IMR-90 (cell line): ENCODE measurements around the gene F3. TPM values are rescaled to one million over a fixed set of nuclear protein-coding genes. Genes with fewer than 3 reads are reported as not detected.
A peak's percentile ranks its signal among the peaks of the same experiment; 100 is the strongest.

Source experiments
- ATAC-seq: fragments of 200-7000 bp; cut with Tn5 transposase; 2 replicates; pipeline ENCODE4 v1.9.1; 2020; ENCODE audit warnings: low read depth, mild to moderate bottlenecking, moderate library complexity
- BruUV-seq: library from RNA; stranded (reverse); fragments of 400-500 nt; replicated peaks from 2 replicates; lab custom pipeline; 2021; lab: Mats Ljungman, UMichigan
- CTCF ChIA-PET: fragments of 300-600 bp; formaldehyde crosslinking; extraction: SDS; loops from one replicate; lab custom pipeline; 2021; ENCODE audit warnings: antibody characterized with exemption; lab: Yijun Ruan, JAX
- POLR2A ChIA-PET: fragments of 300-600 bp; sonication (Branson Sonifier 250); formaldehyde crosslinking; loops from one replicate; lab custom pipeline; 2022; ENCODE audit warnings: antibody characterized with exemption; ENCODE audit not compliant: unreplicated experiment; lab: Charles Lee
- DNase-seq: peaks from one replicate; pipeline ENCODE4 v3.0.0; 2013
- H2AFZ ChIP-seq: replicated peaks from 2 replicates; pipeline ENCODE3; 2013; ENCODE audit warnings: low read length, mild to moderate bottlenecking; ENCODE audit not compliant: poor library complexity
- H2AK5ac ChIP-seq: 2 replicates; pipeline ENCODE4 v1.6.1; 2013; ENCODE audit warnings: low read depth, low read length, inconsistent platforms
- H2AK9ac ChIP-seq: replicated peaks from 2 replicates; pipeline ENCODE3; 2013; ENCODE audit warnings: mild to moderate bottlenecking, low read depth, low read length, moderate library complexity; ENCODE audit not compliant: poor library complexity
- H2BK120ac ChIP-seq: 2 replicates; pipeline ENCODE4 v1.6.1; 2013; ENCODE audit warnings: low read depth, low read length, inconsistent platforms
- H2BK15ac ChIP-seq: 3 replicates; pipeline ENCODE4 v1.6.1; 2013; ENCODE audit warnings: low read depth, low read length, inconsistent platforms
- H2BK20ac ChIP-seq: 2 replicates; pipeline ENCODE4 v1.6.1; 2013; ENCODE audit warnings: low read depth, mild to moderate bottlenecking, inconsistent platforms, low read length, moderate library complexity
- H2BK5ac ChIP-seq: 2 replicates; pipeline ENCODE4 v1.6.1; 2013; ENCODE audit warnings: mild to moderate bottlenecking, low read depth, low read length, inconsistent platforms; ENCODE audit not compliant: poor library complexity, severe bottlenecking
- H3K14ac ChIP-seq: replicated peaks from 2 replicates; pipeline ENCODE4 v1.6.1; 2013; ENCODE audit warnings: low read depth, low read length, inconsistent platforms
- H3K18ac ChIP-seq: 2 replicates; pipeline ENCODE4 v1.6.1; 2013; ENCODE audit warnings: low read depth, low read length, control low read depth
- H3K23ac ChIP-seq: 2 replicates; pipeline ENCODE4 v1.6.1; 2013; ENCODE audit warnings: low read depth, low read length, inconsistent platforms
- H3K27ac ChIP-seq: 2 replicates; pipeline ENCODE4 v1.5.1; 2013; ENCODE audit warnings: mild to moderate bottlenecking, control low read depth, low read length; ENCODE audit not compliant: insufficient read depth
- H3K27me3 ChIP-seq: 2 replicates; pipeline ENCODE4 v1.6.1; 2013; ENCODE audit warnings: low read length; ENCODE audit not compliant: control insufficient read depth, insufficient read depth
- H3K36me3 ChIP-seq: 2 replicates; pipeline ENCODE4 v1.6.1; 2013; ENCODE audit warnings: low read length, mixed read lengths; ENCODE audit not compliant: control insufficient read depth, insufficient read depth
- H3K4ac ChIP-seq: 2 replicates; pipeline ENCODE4 v1.6.1; 2013; ENCODE audit warnings: low read depth, low read length, inconsistent platforms
- H3K4me1 ChIP-seq: 2 replicates; pipeline ENCODE4 v1.6.1; 2013; ENCODE audit warnings: low read length, mixed read lengths; ENCODE audit not compliant: control insufficient read depth, insufficient read depth
- H3K4me2 ChIP-seq: 2 replicates; pipeline ENCODE4 v1.6.1; 2013; ENCODE audit warnings: low read depth, mild to moderate bottlenecking, control low read depth, low read length, moderate library complexity
- H3K4me3 ChIP-seq: 2 replicates; pipeline ENCODE4 v1.5.1; 2013; ENCODE audit warnings: low read depth, mild to moderate bottlenecking, control low read depth, low read length, moderate library complexity; ENCODE audit not compliant: insufficient read depth
- H3K56ac ChIP-seq: 2 replicates; pipeline ENCODE4 v1.6.1; 2013; ENCODE audit warnings: low read length, inconsistent platforms; ENCODE audit not compliant: insufficient read depth; ENCODE audit errors: extremely low read depth
- H3K79me1 ChIP-seq, 2 experiments: 2 replicates each; pipeline ENCODE4 v1.6.1; 2013; ENCODE audit warnings: low read length in 2 of 2, inconsistent platforms in 1 of 2, low read depth in 1 of 2
- H3K9ac ChIP-seq: 2 replicates; pipeline ENCODE4 v1.6.1; 2013; ENCODE audit warnings: low read depth, low read length, control low read depth
- H3K9me1 ChIP-seq: 2 replicates; pipeline ENCODE4 v1.6.1; 2013; ENCODE audit warnings: low read length, inconsistent platforms; ENCODE audit not compliant: insufficient read depth
- H3K9me3 ChIP-seq: 2 replicates; pipeline ENCODE4 v1.6.1; 2013; ENCODE audit warnings: low read length; ENCODE audit not compliant: control insufficient read depth, insufficient read depth
- H4K20me1 ChIP-seq: 2 replicates; pipeline ENCODE4 v1.6.1; 2013; ENCODE audit warnings: low read length, inconsistent platforms; ENCODE audit not compliant: insufficient read depth
- H4K5ac ChIP-seq: 2 replicates; pipeline ENCODE4 v1.6.1; 2013; ENCODE audit warnings: mild to moderate bottlenecking, low read depth, low read length, control low read depth
- H4K8ac ChIP-seq, 2 experiments: 2 replicates each; pipeline ENCODE4 v1.6.1; 2013; ENCODE audit warnings: low read depth in 2 of 2, low read length in 2 of 2, control low read depth in 1 of 2, inconsistent platforms in 1 of 2
- H4K91ac ChIP-seq: 2 replicates; pipeline ENCODE4 v1.6.1; 2013; ENCODE audit warnings: low read depth, low read length, inconsistent platforms; ENCODE audit not compliant: insufficient read depth
- CHD1 ChIP-seq: IDR thresholded peaks from 2 replicates; pipeline ENCODE4 v1.6.1; 2012; ENCODE audit warnings: low read depth, low read length, improper control_type of control experiment
- CTCF ChIP-seq: conservative IDR thresholded peaks from 2 replicates; pipeline ENCODE4 v1.5.1; 2012; ENCODE audit warnings: mild to moderate bottlenecking, low read depth, low read length, improper control_type of control experiment
- FOS ChIP-seq: fragments of 150-350 bp; IDR thresholded peaks from 2 replicates; pipeline ENCODE4 v1.6.1; 2016; ENCODE audit warnings: low read depth, low read length
- SMC3 ChIP-seq: fragments of 150-350 bp; IDR thresholded peaks from 2 replicates; pipeline ENCODE4 v1.6.1; 2016; ENCODE audit warnings: low read depth, mild to moderate bottlenecking, antibody characterized with exemption, low read length, moderate library complexity
- WGBS, 2 experiments: methylation state at CpG; one replicate each; pipeline versions ENCODE4 v1.1.5 to v1.1.7; 2013; ENCODE audit warnings: missing lambda C conversion rate in 2 of 2; ENCODE audit not compliant: insufficient read length in 1 of 2; ENCODE audit errors: extremely low coverage in 2 of 2; 5-methylcytosine and 5-hydroxymethylcytosine counted together
- dilution Hi-C: fragments of 300-500 bp; cut with HindIII; formaldehyde crosslinking; loops from one replicate; pipeline ENCODE4 v1.14.3; 2018; ENCODE audit warnings: low sequenced_read_pairs; ENCODE audit not compliant: unreplicated experiment
- in situ Hi-C: fragments of 300-500 bp; cut with MboI; formaldehyde crosslinking; loops from 3 replicates; pipeline ENCODE4 v1.14.3; 2019; ENCODE audit warnings: low sequenced_read_pairs, inconsistent platforms, mixed read lengths
- intact Hi-C: fragments of 100-400 bp; cut with micrococcal nuclease; formaldehyde crosslinking; loops from 2 replicates; pipeline ENCODE4 v1.10.0; 2022
- polyA plus RNA-seq, 3 experiments: library from polyadenylated mRNA; depleted of rRNA; stranded (reverse); fragments of >200 nt; gene quantifications; 2 replicates each; pipeline ENCODE4 v1.2.3, GENCODE V29; 2012; ENCODE audit warnings: low replicate concordance in 1 of 3
- total RNA-seq: library from RNA; depleted of rRNA; stranded (reverse); fragments of >200 nt; gene quantifications from 2 replicates; pipeline ENCODE4 v1.2.3, GENCODE V29; 2012

The F3 gene
- total and polyA plus RNA-seq, 2 of the 4 experiments (the other 2 are of a cell fraction), result 75.6 to 126 TPM

DNA sequence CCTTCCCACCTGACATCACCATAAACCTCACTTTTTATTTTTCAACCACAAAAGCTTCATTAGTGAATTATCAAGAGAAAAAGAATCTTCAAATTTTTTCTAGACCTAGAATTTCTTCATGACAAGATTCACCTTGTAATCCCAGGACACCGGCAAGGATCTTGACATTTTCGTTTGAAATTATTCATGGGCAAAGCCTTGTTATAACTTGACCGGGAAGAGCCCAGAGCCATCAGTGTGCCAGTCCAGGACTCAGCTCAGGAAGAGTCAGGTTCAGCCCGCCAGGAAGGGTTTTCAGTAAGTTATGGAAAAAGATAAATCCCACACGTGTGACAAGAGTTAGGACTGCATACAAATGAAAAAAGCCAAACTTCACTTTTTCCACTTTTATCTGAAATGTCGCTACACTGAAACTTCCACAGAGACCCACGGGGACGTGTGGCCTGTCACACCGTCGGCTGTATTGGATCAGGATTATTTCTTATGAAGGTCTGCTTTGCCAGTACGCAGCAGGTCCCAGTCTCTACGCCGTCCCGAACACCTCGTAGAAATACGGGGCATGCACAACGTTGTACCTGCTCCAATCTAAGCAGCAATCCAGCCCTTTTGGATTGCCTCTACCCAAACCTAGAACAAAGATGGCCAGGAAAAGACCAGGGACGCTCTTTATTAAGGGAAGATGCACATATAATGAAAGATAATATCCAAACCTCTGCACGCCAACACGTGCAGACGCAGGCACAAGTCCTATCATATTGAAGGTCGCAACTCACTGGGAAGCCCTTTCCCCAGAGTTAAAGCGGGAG lies 916 bp downstream of the F3 start (continued):
- no peak for TF ChIP-seq CTCF

DNA sequence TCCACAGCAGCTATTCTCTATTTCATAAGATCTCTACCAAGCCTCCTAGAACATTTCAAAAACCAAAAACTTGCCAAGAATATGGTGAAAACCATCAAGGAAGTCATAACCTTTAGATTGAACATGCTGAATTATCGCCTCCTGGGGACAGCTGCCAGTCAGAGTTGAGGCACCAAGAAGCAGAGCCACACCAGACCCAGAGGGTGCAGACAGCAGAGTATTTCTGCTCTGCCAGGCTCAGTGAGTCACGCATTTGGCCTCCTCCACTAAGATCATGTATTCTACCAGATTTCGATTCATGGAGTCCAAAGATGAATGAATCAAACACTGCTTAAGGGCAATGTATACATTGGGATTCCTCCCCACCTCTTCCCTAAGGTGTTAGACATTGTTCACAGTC lies 2.1 kb downstream of the F3 start:
- 0 out of 2 replicates have a peak, but pooled peaks have one; percentile 24 for TF ChIP-seq FOS
- TF ChIP-seq CHD1, result peak; percentile 26; the same call in 1 of the 2 replicates
- no peak for TF ChIP-seq SMC3
- intact Hi-C loops (loop anchor here (1.0 kb wide), 1 partner anchor 60 kb away; no protein-coding TSS in a partner anchor), in situ Hi-C loops (no loop called here), dilution Hi-C loops (loop anchor here (25.0 kb wide), 1 partner anchor 248 kb away; no protein-coding TSS in a partner anchor)
- peak overlapping the region; percentile 5; the same call in 1 of the 2 replicates for H2AK5ac ChIP-seq
- H2BK20ac ChIP-seq, result peak overlapping the region; percentile 6; the same call in 1 of the 2 replicates
- peaks cover 70% of the 10 kb centered on the region for H4K20me1 ChIP-seq
- peak overlapping the region; percentile 95 for H3K4me2 ChIP-seq
- peak overlapping the region; percentile 65 for H2BK120ac ChIP-seq
- H2BK15ac ChIP-seq, result no peak overlapping the region
- DNase-seq, result peak; percentile 55
- BruUV-seq, result no TSS peak
- peak overlapping the region; percentile 42 for H3K4ac ChIP-seq
- ATAC-seq, result no peak
- peaks cover 47% of the 10 kb centered on the region for H3K36me3 ChIP-seq
- peak overlapping the region; percentile 92 for H3K4me3 ChIP-seq
- peak overlapping the region; percentile 63 for H3K27ac ChIP-seq
- peak overlapping the region; percentile 80 for H2BK5ac ChIP-seq
- ChIA-PET POLR2A (interaction anchor here (0.5 to 3.7 kb wide), 10 partner anchors 10 to 205 kb away, joined by 3 to 25 read pairs (median 8); no protein-coding TSS in a partner anchor), CTCF (interaction anchor here (0.6 to 1.3 kb wide), 2 partner anchors 96 to 502 kb away, joined by 3 to 5 read pairs; no protein-coding TSS in a partner anchor)
- no peaks in the 10 kb centered on the region for H3K27me3 ChIP-seq
- H3K9ac ChIP-seq, result peak overlapping the region; percentile 97
- H4K5ac ChIP-seq, result peak overlapping the region; percentile 18; the same call in 1 of the 2 replicates
- H3K23ac ChIP-seq, result peak overlapping the region; percentile 98
- peak overlapping the region; percentile 84 for H3K56ac ChIP-seq
- WGBS, 2 experiments, result 52% methylated on average over 2 of the region's 3 CpGs; no CpG with 5 or more reads in 1 of the 2 experiments
- no peak overlapping the region for H2AFZ ChIP-seq
- H3K9me3 ChIP-seq, result no peaks in the 10 kb centered on the region
- H4K91ac ChIP-seq, result peak overlapping the region; percentile 0; the same call in 1 of the 2 replicates
- peaks cover 22 to 71% of the 10 kb centered on the region in 2 experiments for H3K79me1 ChIP-seq
- peak overlapping the region; percentile 83 for H3K18ac ChIP-seq
- peak overlapping the region; percentile 98 for H3K14ac ChIP-seq
- peaks cover 13% of the 10 kb centered on the region for H3K9me1 ChIP-seq
- H2AK9ac ChIP-seq, result no peak overlapping the region
- H4K8ac ChIP-seq, result peak overlapping the region in 1 of 2 experiments; percentile 6; a peak in 2 of 4 replicates
- peaks cover 11% of the 10 kb centered on the region for H3K4me1 ChIP-seq
